ENCODE measurements around the gene OR1S2. TPM values are rescaled to one million over a fixed set of nuclear protein-coding genes. Genes with fewer than 3 reads are reported as not detected.
"Not testable (repeated sequence)": the region's sequence is repeated elsewhere in the genome, so short reads cannot be mapped to it uniquely, and the experiment has no call there.

The OR1S2 gene
- total RNA-seq: not detected

GRCh38 chr11:58204042-58204441 is at the start of gene OR1S2:
OR1S2 (minus strand) TSS chr11:58204142; CDS start chr11:58204142, 0 bp downstream.
- DNase-seq (ENCODE audit: low spot score in 2 of 2): no peak
- Histone ChIP-seq H3K27ac (no peak within 1 kb of the TSS), H3K4me1 (no peaks in the 10 kb centered on the region), H3K36me3 (no peaks in the 10 kb centered on the region), H3K27me3 (no peaks in the 10 kb centered on the region), H3K9me3 (no peaks in the 10 kb centered on the region), H3K4me3 (no peak within 1 kb of the TSS)
- intact Hi-C loops (cut with DNase I; ENCODE audit: low total_unique reads): no loop called here
- TF ChIP-seq POLR2AphosphoS5 (IDR thresholded peaks at IDR 0.05) (no peak), POLR2A (IDR thresholded peaks at IDR 0.05) (no peak), CTCF (IDR thresholded peaks at IDR 0.05) (no peak)

GRCh38 chr11:58243954-58244353 is 40.0 kb upstream of the OR1S2 start:
- Histone ChIP-seq H3K27me3 (no peaks in the 10 kb centered on the region), H3K27ac (no peak overlapping the region), H3K9me3 (peaks cover 0 to 23% of the 10 kb centered on the region in 2 donors), H3K4me1 (no peaks in the 10 kb centered on the region), H3K4me3 (no peak overlapping the region), H3K36me3 (no peaks in the 10 kb centered on the region)
- no peak for TF ChIP-seq CTCF (IDR thresholded peaks at IDR 0.05)
- no peak for TF ChIP-seq POLR2A (IDR thresholded peaks at IDR 0.05)
- TF ChIP-seq POLR2AphosphoS5 (IDR thresholded peaks at IDR 0.05): no peak
- DNase-seq (ENCODE audit: low spot score in 2 of 2): no peak
- intact Hi-C loops (cut with DNase I; ENCODE audit: low total_unique reads): no loop called here

- Histone ChIP-seq H3K27ac (no peak overlapping the region), H3K4me1 (no peaks in the 10 kb centered on the region), H3K27me3 (no peaks in the 10 kb centered on the region), H3K36me3 (no peaks in the 10 kb centered on the region), H3K4me3 (no peak overlapping the region), H3K9me3 (no peaks in the 10 kb centered on the region)
- no peak for TF ChIP-seq POLR2A (IDR thresholded peaks at IDR 0.05)
- no peak for TF ChIP-seq CTCF (IDR thresholded peaks at IDR 0.05)
- TF ChIP-seq POLR2AphosphoS5 (IDR thresholded peaks at IDR 0.05): no peak
- DNase-seq (ENCODE audit: low spot score in 2 of 2): no peak
- intact Hi-C loops (cut with DNase I; ENCODE audit: low total_unique reads): no loop called here
Measured at GRCh38 chr11:58227956-58228615, 24.1 kb upstream of the OR1S2 start.

- intact Hi-C loops (cut with DNase I; ENCODE audit: low total_unique reads): no loop called here
Measured at GRCh38 chr11:58222721-58223120, 18.8 kb upstream of the OR1S2 start.

GRCh38 chr11:58216476-58216875 is 12.5 kb upstream of the OR1S2 start:
- TF ChIP-seq CTCF (IDR thresholded peaks at IDR 0.05) (no peak), POLR2AphosphoS5 (IDR thresholded peaks at IDR 0.05) (no peak), POLR2A (IDR thresholded peaks at IDR 0.05) (no peak)
- H3K4me1 ChIP-seq: no peaks in the 10 kb centered on the region
- intact Hi-C loops (cut with DNase I; ENCODE audit: low total_unique reads): no loop called here
- DNase-seq (ENCODE audit: low spot score in 2 of 2): no peak
- H3K27ac ChIP-seq: no peak overlapping the region
- H3K36me3 ChIP-seq: no peaks in the 10 kb centered on the region
- H3K4me3 ChIP-seq: no peak overlapping the region
- H3K9me3 ChIP-seq: no peaks in the 10 kb centered on the region
- H3K27me3 ChIP-seq: no peaks in the 10 kb centered on the region

More at GRCh38 chr11:58222721-58223120, 18.8 kb upstream of the OR1S2 start:
- TF ChIP-seq POLR2AphosphoS5 (IDR thresholded peaks at IDR 0.05) (no peak), POLR2A (IDR thresholded peaks at IDR 0.05) (no peak)
- no peak for DNase-seq (ENCODE audit: low spot score in 2 of 2)
- H3K27ac ChIP-seq: no peak overlapping the region
- H3K9me3 ChIP-seq: no peaks in the 10 kb centered on the region
- H3K36me3 ChIP-seq: no peaks in the 10 kb centered on the region
- H3K4me1 ChIP-seq: no peaks in the 10 kb centered on the region
- H3K4me3 ChIP-seq: no peak overlapping the region
- H3K27me3 ChIP-seq: no peaks in the 10 kb centered on the region

- H3K4me3 ChIP-seq; H3K9me3 ChIP-seq; DNase-seq (ENCODE audit: low spot score in 2 of 2); H3K27ac ChIP-seq; H3K36me3 ChIP-seq; H3K27me3 ChIP-seq; intact Hi-C loops (cut with DNase I; ENCODE audit: low total_unique reads); H3K4me1 ChIP-seq: not testable (repeated sequence)
Measured at GRCh38 chr11:58212420-58212819, 8.5 kb upstream of the OR1S2 start, which contains the start of gene OR1S1. OR1S1 (plus strand) TSS chr11:58212720.

Data from breast epithelium (tissue), 4 donors.